Stimulated activated CD8-positive, alpha-beta memory T cell treated with anti-CD3 and anti-CD28 coated beads, Interleukin-4, amount 100 ng/mL, for 4 hours (primary cell): ENCODE results near the gene PTPN3.

Experiments
- DNase-seq, 2 donors: peaks; one replicate each; pipeline ENCODE4 v3.0.0-alpha.2; 2020; ENCODE audit warnings: low read depth in 2 of 2, low spot score in 1 of 2

Gene PTPN3

DNA sequence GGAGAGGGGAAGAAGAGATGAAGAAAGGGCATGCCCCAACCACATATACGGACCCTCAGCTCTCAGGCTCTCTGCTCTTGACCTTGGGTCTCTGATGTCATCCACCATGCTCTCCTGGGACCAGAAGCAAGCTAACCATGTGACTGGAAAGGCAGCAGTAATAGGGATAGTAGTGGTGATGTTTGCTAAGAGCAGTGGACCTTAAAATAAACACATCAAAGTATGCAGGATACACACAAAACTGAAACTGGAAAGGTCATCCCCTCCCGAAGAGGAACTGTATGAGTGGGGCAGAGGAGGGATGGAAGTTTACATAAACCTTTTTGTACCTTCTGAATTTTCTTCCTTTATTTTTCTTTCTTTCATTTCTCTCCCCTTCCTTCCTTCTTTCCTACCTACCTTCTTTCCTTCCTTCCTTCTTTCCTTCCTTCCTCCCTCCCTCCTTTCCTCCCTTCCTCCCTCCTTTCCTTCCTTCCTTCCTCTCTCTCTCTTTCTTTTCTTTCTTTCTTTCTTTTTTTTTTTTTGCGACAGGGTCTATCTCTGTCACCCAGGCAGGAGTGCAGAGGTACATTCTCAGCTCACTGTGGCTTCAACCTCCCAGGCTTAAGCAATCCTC, 8.1 kb upstream of the PTPN3 start:
- no peak for DNase-seq

DNA sequence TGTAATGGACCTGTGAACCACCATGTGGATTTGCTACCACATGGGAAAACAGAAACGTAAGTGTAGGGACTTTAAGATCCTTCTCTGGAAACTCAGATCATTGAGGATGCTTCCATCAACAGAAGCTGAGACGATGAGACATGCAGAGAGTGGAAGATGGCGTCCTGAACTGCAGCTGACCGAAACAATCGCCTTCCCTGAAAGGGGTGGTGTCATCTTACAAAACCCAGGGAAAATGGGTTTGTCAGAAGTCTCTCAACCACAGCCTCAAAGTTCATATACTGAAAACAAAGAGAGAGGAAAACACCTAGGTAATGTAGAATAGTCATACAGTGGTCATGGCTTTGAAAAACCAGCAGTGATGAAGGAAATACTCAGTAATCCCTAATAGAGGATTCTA, 6.6 kb upstream of the PTPN3 start:
- no peak for DNase-seq

DNA sequence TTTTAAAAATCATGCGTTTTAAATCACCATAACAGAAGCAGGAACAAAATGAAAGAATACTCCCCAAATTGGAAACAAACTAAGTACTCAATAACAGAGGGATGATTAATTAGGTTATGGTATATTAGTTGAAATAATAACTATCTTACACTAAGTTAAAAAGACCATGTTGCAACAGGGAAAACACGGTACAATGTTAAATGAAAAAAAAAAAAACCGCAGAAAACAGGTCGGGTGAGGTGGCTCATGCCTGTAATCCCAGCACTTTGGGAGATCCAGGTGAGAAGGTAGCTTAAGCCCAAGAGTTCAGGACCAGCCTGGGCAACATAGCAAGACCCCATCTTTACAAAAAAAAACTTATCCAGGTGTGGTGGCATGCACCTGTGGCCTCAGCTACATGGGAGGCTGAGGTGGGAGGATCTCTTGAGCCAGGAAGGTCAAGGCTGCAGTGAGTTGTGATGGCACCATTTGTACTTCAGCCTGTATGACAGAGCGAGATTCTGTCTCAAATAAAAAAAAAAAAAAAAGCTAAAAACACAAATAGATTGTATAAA, 2.4 kb upstream of the PTPN3 start:
- no peak for DNase-seq

DNA sequence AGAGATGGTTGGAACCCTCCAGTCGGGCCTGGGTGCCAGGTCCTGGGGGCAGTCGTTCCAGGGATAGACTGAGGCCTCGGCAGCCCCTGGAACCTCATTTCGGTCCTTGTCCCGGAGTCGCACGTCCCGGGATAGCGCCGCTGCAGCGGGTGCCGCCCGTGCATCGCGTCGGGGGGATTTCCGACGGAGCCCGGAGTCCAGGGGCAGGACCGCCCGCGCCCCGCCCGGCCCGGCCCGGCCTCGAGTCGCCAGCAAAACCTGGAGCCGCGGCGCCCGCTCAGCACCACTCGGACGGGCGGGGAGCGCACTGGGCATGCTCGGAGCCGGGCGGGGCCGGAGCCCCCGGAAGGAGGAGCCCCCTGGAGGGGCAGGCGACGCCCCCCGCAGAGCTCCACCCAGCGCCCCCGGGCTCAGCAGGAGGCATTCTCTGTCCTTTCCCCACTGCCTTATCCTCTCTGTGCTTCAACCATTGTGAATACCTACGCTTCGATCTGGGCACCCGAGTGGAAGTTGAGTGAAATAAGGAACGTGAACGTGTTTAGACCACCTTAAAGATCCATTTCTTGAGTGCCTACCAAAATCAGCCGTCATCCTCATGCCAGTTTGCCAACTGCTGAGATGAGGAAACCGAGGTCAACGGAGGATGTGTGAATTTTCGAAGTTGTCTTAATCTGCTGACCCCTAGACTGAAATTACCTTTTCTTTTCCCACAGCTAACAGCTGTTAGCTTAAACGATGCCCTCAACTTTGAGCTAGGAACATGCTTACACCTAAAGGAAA, 1.7 kb upstream of the PTPN3 start:
- DNase-seq, result no peak

DNA sequence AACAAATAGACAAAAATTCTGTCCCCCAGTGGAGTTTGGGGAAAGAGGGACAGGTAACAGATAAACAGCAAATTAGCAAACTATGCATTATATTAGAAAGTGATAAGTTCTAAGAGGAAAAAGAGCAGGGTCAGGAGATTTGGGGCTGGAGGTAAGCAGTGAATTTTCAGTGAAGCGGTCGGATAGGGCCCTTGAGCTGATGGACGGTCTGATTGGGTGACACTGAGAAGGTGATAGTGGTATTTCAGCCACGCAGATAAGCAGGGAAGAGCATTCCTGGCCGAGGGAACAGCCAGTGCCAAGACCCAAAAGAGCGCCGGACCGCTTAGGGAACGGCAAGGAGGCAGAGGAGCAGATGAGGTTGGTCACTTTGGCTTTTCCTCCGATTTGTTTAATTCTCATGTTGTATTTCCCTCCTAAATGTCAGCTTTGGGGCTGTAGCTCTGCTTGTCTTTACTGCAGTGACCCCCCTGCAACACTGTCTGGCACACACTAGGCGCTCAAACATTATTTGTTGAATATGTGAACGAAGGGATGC, 1.1 kb upstream of the PTPN3 start:
- no peak for DNase-seq

DNA sequence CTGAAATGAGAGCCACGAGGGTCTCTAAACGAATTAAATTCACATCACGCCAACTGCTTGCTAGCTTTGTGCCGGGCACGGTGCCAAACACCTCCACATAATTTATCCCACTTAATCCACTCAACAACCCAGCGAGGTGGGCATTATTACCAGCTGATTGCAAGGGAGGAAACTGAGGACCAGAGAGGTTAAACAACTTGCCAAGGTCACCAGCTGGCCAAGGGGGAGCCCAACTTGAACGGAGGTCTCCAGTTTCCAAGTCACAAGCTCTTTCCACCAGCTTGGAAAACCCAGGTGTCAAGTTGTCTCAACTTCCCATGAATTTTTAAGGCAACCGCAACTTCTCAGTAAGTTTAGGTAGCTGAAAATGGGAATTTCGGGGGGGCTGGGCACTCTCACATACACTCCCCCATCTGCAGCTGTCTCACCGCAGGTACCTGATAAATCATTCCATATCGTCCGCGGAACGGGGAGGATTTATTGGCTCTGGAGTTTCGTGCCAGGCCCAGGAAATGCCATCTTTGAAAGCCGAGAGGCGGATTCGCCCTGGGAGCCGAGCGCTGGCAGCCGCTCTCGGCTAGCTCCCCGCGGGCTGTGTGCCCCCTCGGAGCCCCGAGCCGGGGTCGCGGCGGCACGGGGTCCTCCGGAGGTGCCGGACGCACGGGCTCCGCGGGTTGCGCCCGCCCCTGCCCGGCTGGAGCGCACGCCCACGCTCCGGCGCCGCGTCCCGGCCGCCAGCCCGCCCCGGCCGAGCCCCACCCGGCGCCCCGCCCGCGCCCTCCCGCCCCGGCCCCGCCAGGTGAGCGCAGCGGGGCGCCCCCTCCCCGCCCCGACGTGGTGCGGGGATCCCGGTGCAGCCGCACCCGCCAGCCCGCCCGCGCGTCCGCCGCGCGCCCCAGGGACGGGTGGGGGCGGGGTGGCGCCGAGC, 617 bp downstream of the PTPN3 start:
- DNase-seq, result no peak

DNA sequence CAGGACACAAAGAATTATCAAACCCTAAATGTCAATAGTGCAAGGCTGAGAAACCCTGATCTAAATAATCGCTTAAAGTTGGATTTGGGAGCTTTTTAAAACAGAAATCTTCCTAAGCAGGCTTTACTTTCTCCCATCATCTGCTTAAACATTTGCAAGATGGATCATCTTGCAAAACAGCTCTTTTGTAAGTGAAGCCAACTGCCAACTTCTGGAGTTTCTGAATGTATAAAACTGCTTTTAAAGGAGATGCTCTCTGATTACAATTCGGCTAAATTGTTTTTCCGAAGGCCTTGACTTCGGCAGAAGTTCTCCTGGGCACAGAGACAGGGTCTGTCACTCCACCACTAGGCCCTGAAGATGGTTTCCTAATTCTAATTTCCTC, 1.3 kb downstream of the PTPN3 start:
- no peak for DNase-seq

DNA sequence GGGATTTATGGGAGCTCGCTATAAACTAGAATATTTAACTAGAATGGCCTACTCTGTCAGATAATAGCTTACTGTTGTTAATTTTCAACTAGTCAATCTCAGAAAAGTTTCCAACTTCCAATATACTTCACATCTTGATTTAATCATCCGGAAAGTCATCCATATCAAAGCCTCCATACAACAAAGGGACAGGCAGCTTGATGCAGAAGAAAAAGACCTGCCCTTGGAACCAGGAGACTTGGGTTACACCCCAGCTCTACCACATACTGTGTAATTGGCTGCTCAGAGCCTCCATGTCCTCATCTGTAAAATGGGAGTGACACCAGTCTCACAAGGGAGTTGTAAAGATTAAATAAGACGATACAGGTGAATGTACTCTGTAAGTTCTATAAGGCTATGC, 1.9 kb downstream of the PTPN3 start:
- no peak for DNase-seq

DNA sequence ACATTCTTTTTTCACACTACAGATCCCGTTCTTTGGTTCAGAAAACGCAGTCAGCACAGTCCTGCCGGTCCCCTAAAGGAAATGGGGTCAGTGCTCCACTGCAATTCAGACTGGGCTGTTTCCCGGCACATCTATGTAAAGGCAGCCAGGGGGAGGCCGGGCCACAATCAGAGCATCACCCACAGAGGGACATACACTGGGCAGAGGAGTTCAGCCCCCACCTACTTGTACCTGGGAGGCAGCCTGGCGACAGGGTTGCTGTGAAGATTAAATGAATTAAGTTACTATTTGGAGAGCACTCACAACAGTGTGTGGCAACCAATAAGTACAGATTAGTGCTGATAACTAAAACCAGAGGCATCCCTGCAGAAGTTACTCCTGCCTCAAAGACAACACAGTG, 4.5 kb downstream of the PTPN3 start:
- DNase-seq, result no peak

DNA sequence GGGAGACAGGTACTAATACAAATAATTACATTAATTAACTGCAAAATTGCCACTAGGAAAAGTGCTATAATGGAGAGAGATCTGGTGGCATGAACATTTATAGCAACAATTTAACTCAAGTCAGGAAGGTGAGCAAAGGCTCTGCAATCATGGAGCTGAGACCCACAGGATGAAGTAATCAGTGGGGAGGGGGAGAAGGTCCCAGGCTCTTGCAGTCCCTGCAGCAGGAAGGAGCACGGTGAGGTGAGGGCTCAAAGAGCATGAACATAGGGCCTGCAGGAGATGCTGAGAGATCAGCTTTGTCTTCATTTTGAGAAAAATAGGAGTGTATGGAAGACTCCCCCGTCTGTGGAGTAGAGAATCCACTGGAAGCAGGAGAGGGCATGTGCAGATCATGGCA, 6.5 kb downstream of the PTPN3 start:
- DNase-seq, result no peak

DNA sequence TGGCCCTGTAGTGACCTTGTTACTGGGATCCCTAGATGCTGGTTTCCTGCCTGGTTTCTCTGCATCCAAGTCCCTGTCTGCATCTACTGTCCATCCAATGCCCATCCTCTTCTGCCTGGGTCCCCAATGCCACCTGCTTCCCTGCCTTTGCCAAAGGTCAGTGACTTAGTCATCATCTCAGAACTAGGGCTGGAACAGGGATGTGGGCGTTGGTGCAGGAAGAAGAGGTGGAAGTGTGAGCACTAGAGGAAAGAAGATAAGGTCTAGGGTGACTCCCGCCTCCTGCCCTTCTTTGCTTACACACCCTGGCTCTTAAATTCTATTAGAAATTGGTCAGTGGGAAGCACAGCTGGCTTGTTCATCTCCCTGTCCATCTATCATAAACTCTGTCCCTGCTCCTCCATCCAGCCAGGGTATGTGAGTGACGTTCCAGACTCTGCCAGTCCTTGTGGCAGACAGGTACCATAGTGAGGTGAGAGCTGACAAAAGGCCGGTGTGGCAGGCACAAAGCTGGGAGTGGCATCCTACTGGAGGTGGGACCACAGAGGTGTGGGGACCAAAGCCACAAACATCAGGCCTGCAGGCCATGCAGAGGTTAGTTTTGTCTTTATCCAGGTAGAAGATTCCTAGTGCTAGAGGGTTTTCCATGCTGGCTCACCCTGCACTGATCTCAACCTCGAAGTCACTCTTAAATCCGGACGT, 9.2 kb downstream of the PTPN3 start:
- DNase-seq, result no peak

DNA sequence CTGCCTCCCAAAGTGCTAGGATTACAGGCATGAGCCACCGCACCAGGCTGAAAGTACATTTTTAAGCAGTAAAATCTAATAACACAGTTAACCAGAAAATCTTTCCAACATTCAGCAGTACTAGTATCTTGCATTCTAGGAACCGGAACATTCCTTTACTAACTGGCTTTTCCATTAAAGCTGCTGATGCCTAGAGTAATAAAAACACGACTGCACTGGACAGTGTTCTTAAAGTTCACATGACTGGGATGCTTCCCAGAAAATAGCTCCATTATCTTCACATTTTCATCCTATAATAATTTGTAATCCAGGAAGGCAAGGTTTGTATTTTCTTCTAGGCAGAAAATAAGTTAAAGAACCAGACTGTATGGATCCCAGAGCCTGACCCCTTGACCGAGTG, 9.8 kb downstream of the PTPN3 start:
- no peak for DNase-seq

DNA sequence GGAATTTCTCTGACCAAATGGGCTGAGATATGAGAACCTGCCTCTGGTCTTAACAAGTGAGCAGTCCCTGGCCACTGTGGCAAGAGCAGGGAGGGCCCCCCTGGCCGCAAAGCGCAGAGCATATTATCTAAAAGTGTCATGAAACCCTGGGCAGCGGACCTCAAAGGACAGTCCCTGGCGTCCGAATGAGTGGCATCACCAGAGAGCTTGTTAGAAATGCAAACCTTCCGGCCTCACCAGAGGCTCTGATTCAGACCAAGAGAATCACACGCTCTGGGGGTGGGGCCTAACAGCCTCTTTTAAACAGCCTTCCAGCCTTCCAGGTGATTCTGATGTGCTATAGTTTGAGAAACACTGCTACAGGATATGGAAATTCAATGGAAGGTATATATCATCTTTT, 10.9 kb downstream of the PTPN3 start:
- DNase-seq, result no peak

DNA sequence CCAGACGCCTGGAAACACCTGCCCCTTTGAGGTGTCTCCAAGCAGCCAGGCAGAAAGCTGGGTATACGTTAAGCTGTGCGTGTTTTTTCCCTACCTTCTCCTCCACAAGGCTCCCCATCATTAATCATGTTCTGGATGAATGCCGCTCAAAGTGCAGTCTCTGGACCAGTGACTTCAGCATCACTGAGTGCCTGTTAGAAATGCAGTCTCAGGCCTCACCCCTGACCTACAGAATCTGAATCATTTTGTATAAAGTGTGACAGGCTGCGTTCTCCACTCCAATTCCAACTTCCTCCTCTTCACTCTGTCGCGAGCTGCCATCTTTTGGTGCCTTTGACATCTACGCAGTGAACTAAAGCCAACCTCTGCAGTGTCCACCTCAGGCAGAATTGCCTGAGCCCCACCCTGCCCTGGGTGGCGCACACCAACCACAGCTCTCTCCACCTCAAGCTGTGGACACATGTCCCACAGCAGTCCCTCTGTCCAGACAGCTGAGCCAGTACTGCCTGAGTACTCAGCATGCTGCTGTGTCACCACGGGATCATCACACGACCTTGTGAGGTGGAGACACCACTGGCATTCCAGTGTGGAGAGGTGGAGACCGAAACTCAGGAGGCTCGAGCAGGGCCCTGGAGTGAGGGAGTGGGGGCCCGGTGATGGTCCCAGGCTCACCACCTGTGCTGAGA, 14.2 kb downstream of the PTPN3 start:
- no peak for DNase-seq

DNA sequence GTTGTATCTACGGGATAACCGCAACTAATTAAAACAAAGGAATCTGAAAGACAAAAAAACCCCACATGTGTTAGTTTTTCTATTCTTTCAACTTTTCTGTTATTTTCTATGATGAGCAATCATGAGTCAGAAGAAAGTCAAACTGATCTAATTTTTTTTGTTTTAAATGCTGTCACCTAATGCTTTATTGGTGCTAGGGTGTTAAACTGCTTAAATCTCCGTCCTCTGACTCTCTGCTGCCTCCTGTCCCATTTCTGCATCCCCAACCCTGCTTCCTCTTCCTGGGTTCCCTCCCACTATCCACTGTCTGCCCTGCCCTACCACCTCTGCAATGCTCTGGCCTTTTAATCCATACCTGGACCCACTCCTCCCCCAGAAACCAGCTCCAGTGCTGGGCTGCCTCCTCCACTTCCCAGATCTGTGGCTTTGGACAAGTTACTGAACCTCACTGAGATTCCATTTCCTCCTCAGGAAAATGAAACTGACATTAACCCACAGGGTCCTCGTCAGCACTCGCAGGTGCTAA, 15.7 kb downstream of the PTPN3 start:
- DNase-seq, result no peak

DNA sequence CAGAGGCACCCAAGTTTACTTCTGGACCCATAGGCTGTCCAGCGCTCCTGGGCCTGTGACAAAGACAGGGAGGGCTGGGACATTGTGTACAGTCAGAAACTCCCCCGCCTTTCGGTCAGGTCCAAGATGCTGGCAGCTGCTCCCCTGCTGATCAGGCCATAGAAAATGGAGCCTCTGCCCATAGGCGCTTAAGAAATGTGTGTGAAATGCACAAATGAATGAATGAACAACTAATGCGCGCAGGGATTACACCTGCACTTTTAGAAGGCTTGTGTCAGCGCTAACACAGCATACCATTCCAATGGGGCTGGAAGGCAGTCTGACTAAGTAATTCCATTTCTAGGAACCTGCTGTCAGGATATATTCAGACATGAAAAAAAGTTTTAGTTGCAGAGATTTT, 16.3 kb downstream of the PTPN3 start:
- no peak for DNase-seq

DNA sequence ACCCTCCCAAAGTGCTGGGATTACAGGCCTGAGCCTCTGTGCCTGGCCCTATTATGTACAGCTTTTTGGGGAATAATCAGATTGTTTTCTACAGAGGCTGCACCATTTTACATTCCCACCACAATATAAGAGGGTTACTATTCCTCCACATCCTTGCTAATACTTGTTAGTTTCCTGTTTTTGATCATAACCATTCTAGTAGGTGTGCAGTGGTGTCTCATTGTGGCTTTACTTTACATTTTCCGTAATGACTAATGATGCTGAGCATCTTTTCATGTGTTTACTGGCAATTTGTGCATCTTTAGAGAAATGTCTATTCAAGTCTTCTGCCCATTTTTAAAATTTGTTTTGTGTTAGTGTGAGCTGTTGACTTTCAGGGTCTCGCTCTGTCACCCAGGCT, 18.3 kb downstream of the PTPN3 start:
- no peak for DNase-seq

DNA sequence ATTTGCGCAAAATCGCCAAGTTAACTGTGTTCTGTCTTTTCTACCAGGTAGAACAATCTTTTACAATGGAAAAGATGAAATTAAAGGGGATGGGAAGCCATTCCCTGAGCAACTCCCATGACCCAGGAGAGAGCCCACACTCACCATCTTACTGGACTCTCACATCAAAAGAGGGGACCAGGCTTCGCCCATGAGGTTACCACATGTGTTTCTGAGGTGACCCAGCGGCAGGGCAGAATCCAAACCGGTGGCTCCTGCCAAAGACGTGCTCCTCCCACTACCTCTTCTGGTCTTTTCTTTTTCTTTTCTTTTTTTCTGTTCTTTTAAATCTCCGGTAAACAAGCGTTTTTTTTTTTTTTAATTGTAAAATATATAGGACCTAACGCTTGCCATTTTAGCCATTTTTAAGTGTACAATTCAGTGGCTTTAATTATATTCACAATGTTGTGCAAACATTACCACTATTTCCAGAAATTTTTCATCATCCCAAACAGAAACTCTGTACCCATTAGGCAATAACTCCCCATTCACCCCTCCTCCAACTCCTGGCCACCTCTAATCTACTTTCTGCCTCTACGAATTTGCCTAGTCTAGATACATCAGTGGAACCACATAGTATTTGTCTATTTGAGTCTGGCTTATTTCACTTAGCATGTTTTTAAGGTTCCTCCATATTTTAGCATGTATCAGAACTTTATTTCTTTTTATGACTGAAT, 19.3 kb downstream of the PTPN3 start:
- DNase-seq, result no peak

DNA sequence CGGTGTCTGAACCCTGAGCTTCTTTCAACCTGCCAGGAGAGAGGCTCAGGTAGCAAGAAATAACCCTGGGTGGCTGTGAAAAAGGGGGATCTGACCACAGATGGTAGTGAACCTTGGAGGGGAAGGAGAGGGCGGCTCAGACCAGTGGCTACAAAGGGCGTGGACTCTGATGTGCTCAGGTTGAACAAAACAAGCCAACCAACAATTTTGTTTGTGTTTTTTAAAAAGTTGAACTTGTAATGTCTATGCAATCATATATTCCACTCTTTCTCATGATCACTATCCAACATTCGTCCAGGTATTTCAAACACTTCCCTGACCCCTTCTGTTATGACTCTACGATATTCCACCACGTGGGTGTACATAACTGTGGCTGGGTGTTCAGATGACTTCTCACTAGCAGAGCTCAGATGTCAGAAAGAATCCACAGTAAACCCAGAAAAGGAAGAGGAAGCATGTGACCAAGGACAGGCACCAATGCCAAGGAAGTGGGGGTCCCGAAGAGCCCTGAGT, 20.0 kb downstream of the PTPN3 start:
- DNase-seq, result no peak
